H1 (cell line): ENCODE results near the gene DENND6B. TPM values are rescaled to one million over a fixed set of nuclear protein-coding genes. Genes with fewer than 3 reads are reported as not detected.
A peak's percentile ranks its signal among the peaks of the same experiment; 100 is the strongest.

Experiments
- CTCF ChIA-PET: fragments of 300-600 bp; sonication (Branson Sonifier 250); formaldehyde crosslinking; loops from one replicate; lab custom pipeline; 2021; ENCODE audit not compliant: partially characterized antibody; lab: Charles Lee
- POLR2A ChIA-PET: fragments of 300-600 bp; sonication (Branson Sonifier 250); formaldehyde crosslinking; loops from one replicate; lab custom pipeline; 2021; ENCODE audit warnings: inconsistent platforms; ENCODE audit not compliant: partially characterized antibody; lab: Charles Lee
- DNase-seq, 2 experiments: peaks; one replicate each; pipeline versions ENCODE4 v3.0.0 to v3.0.0-alpha.2; 2010 to 2022; ENCODE audit warnings: low spot score in 2 of 2, low read depth in 1 of 2, mixed read lengths in 1 of 2
- FAIRE-seq: peaks from 2 replicates; lab custom pipeline; 2011; peaks lifted over from hg19 to GRCh38; lab: Jason Lieb, UNC
- H2AFZ ChIP-seq: 2 replicates; pipeline ENCODE4 v1.8.1; 2012; ENCODE audit warnings: low read length, inconsistent platforms
- H2AK5ac ChIP-seq: 2 replicates; pipeline ENCODE4 v1.6.1; 2013; ENCODE audit warnings: low read depth, low read length
- H2BK120ac ChIP-seq: replicated peaks from 2 replicates; pipeline ENCODE3; 2013; ENCODE audit warnings: low read depth, low read length, inconsistent platforms
- H2BK12ac ChIP-seq: 2 replicates; pipeline ENCODE4 v1.6.1; 2013; ENCODE audit warnings: low read depth, low read length
- H2BK15ac ChIP-seq: 2 replicates; pipeline ENCODE4 v1.6.1; 2013; ENCODE audit warnings: low read length
- H2BK20ac ChIP-seq: 2 replicates; pipeline ENCODE4 v1.6.1; 2013; ENCODE audit warnings: low read length
- H2BK5ac ChIP-seq: 2 replicates; pipeline ENCODE4 v1.6.1; 2013; ENCODE audit warnings: low read depth, low read length
- H3K14ac ChIP-seq: 2 replicates; pipeline ENCODE4 v1.6.1; 2013; ENCODE audit warnings: inconsistent platforms; ENCODE audit not compliant: insufficient read length
- H3K18ac ChIP-seq: 2 replicates; pipeline ENCODE4 v1.6.1; 2013; ENCODE audit warnings: low read length; ENCODE audit errors: extremely low read depth
- H3K23ac ChIP-seq: 2 replicates; pipeline ENCODE4 v1.6.1; 2013; ENCODE audit warnings: inconsistent platforms; ENCODE audit not compliant: insufficient read length
- H3K23me2 ChIP-seq: 2 replicates; pipeline ENCODE4 v1.6.1; 2013; ENCODE audit warnings: low read depth, low read length
- H3K27ac ChIP-seq: 2 replicates; pipeline ENCODE4 v1.6.1; 2011; ENCODE audit warnings: low read depth, low read length, inconsistent platforms
- H3K27me3 ChIP-seq, 4 experiments: replicated peaks in 1 of 4; 1 replicate in 1 of 4; 2 replicates in 3 of 4; pipeline versions ENCODE4 v1.6.1 to v1.8.1; 2011 to 2013; ENCODE audit warnings: low read length in 3 of 4, mild to moderate bottlenecking in 3 of 4, inconsistent platforms in 2 of 4, mixed read lengths in 2 of 4, moderate library complexity in 1 of 4; ENCODE audit not compliant: control insufficient read depth in 3 of 4, insufficient read depth in 3 of 4; ENCODE audit errors: extremely low read depth in 1 of 4
- H3K36me3 ChIP-seq, 4 experiments: 2 replicates each; pipeline versions ENCODE4 v1.6.1 to v1.8.1; 2011 to 2013; ENCODE audit warnings: mild to moderate bottlenecking in 4 of 4, low read length in 3 of 4, moderate library complexity in 2 of 4, control low read depth in 1 of 4, inconsistent platforms in 1 of 4; ENCODE audit not compliant: insufficient read depth in 4 of 4, control insufficient read depth in 2 of 4
- H3K4ac ChIP-seq: replicated peaks from 2 replicates; pipeline ENCODE3; 2013; ENCODE audit warnings: low read length, low read depth, mixed read lengths, inconsistent platforms; ENCODE audit not compliant: insufficient read length
- H3K4me1 ChIP-seq, 4 experiments: replicated peaks in 1 of 4; 1 replicate in 1 of 4; 2 replicates in 3 of 4; pipeline versions ENCODE4 v1.6.1 to v1.8.1; 2011 to 2013; ENCODE audit warnings: low read length in 3 of 4, inconsistent platforms in 2 of 4, mixed read lengths in 1 of 4; ENCODE audit not compliant: insufficient read depth in 4 of 4, control insufficient read depth in 3 of 4
- H3K4me2 ChIP-seq, 2 experiments: 2 replicates each; pipeline versions ENCODE4 v1.6.1 to v1.8.1; 2011 to 2013; ENCODE audit warnings: low read depth in 2 of 2, low read length in 2 of 2, control low read depth in 1 of 2, inconsistent platforms in 1 of 2, mild to moderate bottlenecking in 1 of 2; ENCODE audit not compliant: insufficient read depth in 1 of 2
- H3K4me3 ChIP-seq, 4 experiments: fragments of 200-600, 300-600 bp in 1 of 4; sonication (generic), shearing (Covaris generic), sonication (Bioruptor Twin) in 1 of 4; 2 replicates each; pipeline versions ENCODE4 v1.5.1 to v1.8.1; 2011 to 2016; ENCODE audit warnings: low read length in 4 of 4, low read depth in 3 of 4, control low read depth in 2 of 4, inconsistent platforms in 2 of 4, mild to moderate bottlenecking in 2 of 4, mixed read lengths in 1 of 4, moderate library complexity in 1 of 4; ENCODE audit not compliant: insufficient read depth in 2 of 4; ENCODE audit errors: extremely low read depth in 1 of 4
- H3K56ac ChIP-seq: replicated peaks from 2 replicates; pipeline ENCODE3; 2013; ENCODE audit warnings: low read depth, mild to moderate bottlenecking, mixed read lengths, low read length, inconsistent platforms; ENCODE audit not compliant: insufficient read length
- H3K79me1 ChIP-seq: 2 replicates; pipeline ENCODE4 v1.6.1; 2013; ENCODE audit warnings: low read depth, low read length, control low read depth
- H3K79me2 ChIP-seq, 2 experiments: 2 replicates each; pipeline versions ENCODE4 v1.6.1 to v1.8.1; 2012 to 2013; ENCODE audit warnings: low read length in 2 of 2, mild to moderate bottlenecking in 2 of 2, inconsistent platforms in 1 of 2; ENCODE audit not compliant: insufficient read depth in 2 of 2, control insufficient read depth in 1 of 2
- H3K9ac ChIP-seq, 4 experiments: replicated peaks in 1 of 4; 1 replicate in 1 of 4; 2 replicates in 3 of 4; pipeline versions ENCODE4 v1.6.1 to v1.8.1; 2011 to 2013; ENCODE audit warnings: low read depth in 3 of 4, low read length in 3 of 4, control low read depth in 2 of 4, mild to moderate bottlenecking in 2 of 4, moderate library complexity in 2 of 4, inconsistent platforms in 1 of 4; ENCODE audit errors: extremely low read depth in 1 of 4
- H3K9me3 ChIP-seq, 2 experiments: 2 replicates each; pipeline versions ENCODE4 v1.6.1 to v1.8.1; 2012 to 2013; ENCODE audit warnings: mild to moderate bottlenecking in 2 of 2, moderate library complexity in 2 of 2, control low read depth in 1 of 2, inconsistent platforms in 1 of 2, low read depth in 1 of 2, low read length in 1 of 2, mixed read lengths in 1 of 2; ENCODE audit not compliant: insufficient read depth in 2 of 2
- H4K20me1 ChIP-seq, 2 experiments: replicated peaks in 1 of 2; 2 replicates each; pipeline versions ENCODE3 to v1.8.1; 2011 to 2013; ENCODE audit warnings: inconsistent platforms in 2 of 2, low read length in 2 of 2, mild to moderate bottlenecking in 1 of 2; ENCODE audit not compliant: insufficient read depth in 2 of 2, control insufficient read depth in 1 of 2
- H4K5ac ChIP-seq: 2 replicates; pipeline ENCODE4 v1.6.1; 2013; ENCODE audit warnings: low read length, low read depth, mixed read lengths, inconsistent platforms; ENCODE audit not compliant: insufficient read length
- H4K8ac ChIP-seq: 2 replicates; pipeline ENCODE4 v1.8.0; 2013; ENCODE audit warnings: mild to moderate bottlenecking, moderate library complexity, low read length, inconsistent platforms; ENCODE audit not compliant: insufficient read depth; ENCODE audit errors: extremely low read depth
- H4K91ac ChIP-seq: replicated peaks from 2 replicates; pipeline ENCODE3; 2013; ENCODE audit warnings: low read length, mixed read lengths, inconsistent platforms; ENCODE audit not compliant: insufficient read length
- ATF2 ChIP-seq: IDR thresholded peaks from 2 replicates; pipeline ENCODE4 v1.6.1; 2012; ENCODE audit warnings: low read length, inconsistent platforms
- CHD1 ChIP-seq: IDR thresholded peaks from 2 replicates; pipeline ENCODE4 v1.6.1; 2012; ENCODE audit warnings: low read depth, low read length, improper control_type of control experiment
- HDAC2 ChIP-seq, 2 experiments: fragments of 300-600 bp in 1 of 2; sonication (generic) in 1 of 2; IDR thresholded peaks; 2 replicates each; pipeline ENCODE4 v1.6.1; 2011 to 2012; ENCODE audit warnings: low read depth in 2 of 2, low read length in 2 of 2, mild to moderate bottlenecking in 2 of 2, moderate library complexity in 2 of 2, borderline replicate concordance in 1 of 2, inconsistent platforms in 1 of 2
- RFX5 ChIP-seq: IDR thresholded peaks from 2 replicates; pipeline ENCODE4 v1.6.1; 2011; ENCODE audit warnings: low read depth, low read length, improper control_type of control experiment, borderline replicate concordance
- SIN3A ChIP-seq, 2 experiments: IDR thresholded peaks in 1 of 2; conservative IDR thresholded peaks in 1 of 2; 2 replicates each; pipeline ENCODE4 v1.6.1; 2011 to 2012; ENCODE audit warnings: low read length in 2 of 2, improper control_type of control experiment in 1 of 2, low read depth in 1 of 2, mild to moderate bottlenecking in 1 of 2
- SP2 ChIP-seq: IDR thresholded peaks from 2 replicates; pipeline ENCODE4 v1.6.1; 2012; ENCODE audit warnings: mild to moderate bottlenecking, low read length, inconsistent platforms
- TAF1 ChIP-seq: IDR thresholded peaks from 2 replicates; pipeline ENCODE4 v1.6.1; 2011; ENCODE audit warnings: mild to moderate bottlenecking, low read depth, low read length
- TBP ChIP-seq: IDR thresholded peaks from 2 replicates; pipeline ENCODE4 v1.6.1; 2011; ENCODE audit warnings: low read depth, low read length, improper control_type of control experiment
- WGBS, 2 experiments: shearing (Covaris generic) in 1 of 2; methylation state at CpG; one replicate each; pipeline versions ENCODE4 v1.1.6 to v1.1.7; 2013 to 2015; ENCODE audit warnings: low lambda C conversion rate in 2 of 2, mixed read lengths in 2 of 2, inconsistent platforms in 1 of 2, low coverage in 1 of 2, missing lambda C conversion rate in 1 of 2; ENCODE audit not compliant: insufficient replicate concordance in 2 of 2, insufficient coverage in 1 of 2, insufficient read length in 1 of 2; ENCODE audit errors: extremely low coverage in 1 of 2, missing lambda C conversion rate in 1 of 2; 5-methylcytosine and 5-hydroxymethylcytosine counted together
- polyA plus RNA-seq, 7 experiments: library from polyadenylated mRNA; depleted of rRNA in 3 of 7; stranded (reverse) in 5 of 7; unstranded in 2 of 7; fragments of >200 nt in 5 of 7; fragments of 200-250 nt in 2 of 7; gene quantifications; 1 replicate in 5 of 7; 2 replicates in 1 of 7; 4 replicates in 1 of 7; pipeline versions ENCODE4 v1.2.1 to v1.2.3, GENCODE V29; 2011 to 2013; ENCODE audit warnings: missing spikeins in 2 of 7, mixed read lengths in 2 of 7
- total RNA-seq: library from RNA; stranded (reverse); fragmentation: NEBNext Ultra II Directional; extraction: Animal tissue kit (Norgen Biotek cat#: 25700); gene quantifications from 2 replicates; pipeline ENCODE4 v1.2.1, GENCODE V29; 2021

The DENND6B gene
- total and polyA plus RNA-seq, 2 of the 8 experiments (the other 6 are each of a cell fraction or from before 2014, with no cell fraction given), result 1.1 to 1.9 TPM

- Histone ChIP-seq H3K23ac (no peak overlapping the region), H3K4me2 (peak overlapping the region; percentile 59 to 79), H3K9ac (no peak overlapping the region), H3K4me1 (peaks cover 2 to 14% (median 9%) of the 10 kb centered on the region in 4 experiments; a peak in 6 of 7 replicates), H2BK20ac (no peak overlapping the region), H2AK5ac (no peak overlapping the region), H2BK5ac (no peak overlapping the region), H2BK12ac (no peak overlapping the region; the same call in 1 of the 2 replicates), H3K4me3 (peak overlapping the region in 2 of 4 experiments; percentile 9 to 55; a peak in 2 of 8 replicates), H4K20me1 (peaks cover 6 to 9% of the 10 kb centered on the region in 2 experiments), H3K4ac (no peak overlapping the region), H2BK120ac (no peak overlapping the region), H3K79me1 (no peaks in the 10 kb centered on the region), H3K27ac (no peak overlapping the region), H3K18ac (no peak overlapping the region; the same call in 1 of the 2 replicates), H4K8ac (no peak overlapping the region), H4K91ac (no peak overlapping the region), H3K56ac (no peak overlapping the region), H4K5ac (no peak overlapping the region)
- CTCF ChIA-PET, result interaction anchor here (0.6 to 6.0 kb wide), 20 partner anchors 10 to 167 kb away, joined by 3 to 39 read pairs (median 4); partner anchors contain the start of genes DENND6B and MAPK12
- POLR2A ChIA-PET, result interaction anchor here (0.9 to 3.2 kb wide), 8 partner anchors 11 to 69 kb away, joined by 3 to 12 read pairs (median 4); partner anchors contain the start of genes HDAC10 and MAPK12
- TF ChIP-seq TBP, result no peak
- TF ChIP-seq SP2, result no peak
- TF ChIP-seq CHD1, result no peak
- TF ChIP-seq TAF1, result no peak
- TF ChIP-seq HDAC2 (IDR thresholded peaks at IDR 0.05; ENCODE audit: borderline replicate concordance in 1 of 2, low read depth in 2 of 2, low read length in 2 of 2), result no peak
- TF ChIP-seq RFX5, result no peak
- TF ChIP-seq SIN3A (conservative IDR thresholded peaks at IDR 0.05 in 1 of 2, IDR thresholded peaks at IDR 0.05 in 1 of 2; ENCODE audit: low read depth in 1 of 2, low read length in 2 of 2), result 0 out of 4 replicates have a peak, but pooled peaks of 1 of the 2 experiments have one; percentile 2
- no peak for TF ChIP-seq ATF2
- TF ChIP-seq, all 59 proteins: peak for 1
- FAIRE-seq (no peak), DNase-seq (peak in 1 of 2 experiments; percentile 73)
- no peak overlapping the region for H2BK15ac ChIP-seq
- H3K23me2 ChIP-seq, result peaks cover 11% of the 10 kb centered on the region; the same call in 1 of the 2 replicates
- 41% methylated on average over 16 of the region's 26 CpGs; no CpG with 5 or more reads in 1 of the 2 experiments for WGBS, 2 experiments
- no peaks in the 10 kb centered on the region for H3K79me2 ChIP-seq
- no peak overlapping the region for H2AFZ ChIP-seq
- H3K9me3 ChIP-seq, result peaks cover 7 to 23% of the 10 kb centered on the region in 2 experiments; a peak in 3 of 4 replicates
- H3K27me3 ChIP-seq, result peaks cover 24 to 40% (median 36%) of the 10 kb centered on the region in 4 experiments; a peak in 6 of 7 replicates
- no peak overlapping the region for H3K14ac ChIP-seq
- H3K36me3 ChIP-seq, result peaks cover 4 to 22% (median 16%) of the 10 kb centered on the region in 4 experiments; a peak in 6 of 8 replicates
Measured at GRCh38 chr22:50272044-50272802, 54.6 kb downstream of the DENND6B start.
